GM12872 (cell line): Measurements from ENCODE around the gene KRT14.

Experiments
- CTCF ChIP-seq: IDR thresholded peaks from 3 replicates; pipeline ENCODE4 v1.5.1; 2011; ENCODE audit warnings: low read depth, mild to moderate bottlenecking, low read length, moderate library complexity; ENCODE audit not compliant: insufficient read depth

KRT14 gene

GRCh38 chr17:41585301-41586056 lies 1.2 kb downstream of the KRT14 start:
- no peak for TF ChIP-seq CTCF

- TF ChIP-seq CTCF: no peak
Measured at GRCh38 chr17:41583137-41584127, 3.3 kb downstream of the KRT14 start.

GRCh38 chr17:41581366-41582060 lies 5.2 kb downstream of the KRT14 start:
- TF ChIP-seq CTCF: no peak

GRCh38 chr17:41580687-41581365 lies 5.9 kb downstream of the KRT14 start:
- no peak for TF ChIP-seq CTCF

- TF ChIP-seq CTCF: no peak
Measured at GRCh38 chr17:41580244-41580575, 6.5 kb downstream of the KRT14 start.

GRCh38 chr17:41579484-41580243 lies 7.0 kb downstream of the KRT14 start:
- TF ChIP-seq CTCF: peak; percentile 84
